Measurements from ENCODE around the gene SELENOO.

DNA sequence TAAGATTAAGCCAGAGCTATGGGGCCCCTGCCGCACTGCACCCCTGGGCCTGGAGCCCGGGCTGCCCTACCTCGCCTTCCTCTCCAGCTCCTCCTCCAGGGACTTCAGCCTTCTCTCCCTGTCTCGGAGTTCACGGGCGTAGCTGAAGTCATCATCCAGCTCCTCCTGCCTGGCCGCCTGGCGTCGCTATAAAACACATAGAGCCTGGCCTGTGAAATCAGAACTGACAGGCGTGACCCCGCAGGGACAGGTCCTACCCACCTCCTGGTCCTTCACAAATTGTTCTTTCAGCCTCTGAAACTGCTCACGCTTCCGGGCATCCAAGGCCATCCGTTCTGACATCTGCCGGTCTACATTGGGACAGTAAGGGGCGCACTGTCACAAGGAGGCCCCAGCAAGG lies 23.3 kb downstream of the SELENOO start:
- TF ChIP-seq, protein P1, sequence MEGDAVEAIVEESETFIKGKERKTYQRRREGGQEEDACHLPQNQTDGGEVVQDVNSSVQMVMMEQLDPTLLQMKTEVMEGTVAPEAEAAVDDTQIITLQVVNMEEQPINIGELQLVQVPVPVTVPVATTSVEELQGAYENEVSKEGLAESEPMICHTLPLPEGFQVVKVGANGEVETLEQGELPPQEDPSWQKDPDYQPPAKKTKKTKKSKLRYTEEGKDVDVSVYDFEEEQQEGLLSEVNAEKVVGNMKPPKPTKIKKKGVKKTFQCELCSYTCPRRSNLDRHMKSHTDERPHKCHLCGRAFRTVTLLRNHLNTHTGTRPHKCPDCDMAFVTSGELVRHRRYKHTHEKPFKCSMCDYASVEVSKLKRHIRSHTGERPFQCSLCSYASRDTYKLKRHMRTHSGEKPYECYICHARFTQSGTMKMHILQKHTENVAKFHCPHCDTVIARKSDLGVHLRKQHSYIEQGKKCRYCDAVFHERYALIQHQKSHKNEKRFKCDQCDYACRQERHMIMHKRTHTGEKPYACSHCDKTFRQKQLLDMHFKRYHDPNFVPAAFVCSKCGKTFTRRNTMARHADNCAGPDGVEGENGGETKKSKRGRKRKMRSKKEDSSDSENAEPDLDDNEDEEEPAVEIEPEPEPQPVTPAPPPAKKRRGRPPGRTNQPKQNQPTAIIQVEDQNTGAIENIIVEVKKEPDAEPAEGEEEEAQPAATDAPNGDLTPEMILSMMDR (IDR thresholded peaks at IDR 0.05), result no peak
- TF ChIP-seq POLR2A (IDR thresholded peaks at IDR 0.05), result no peak
